Retinal pigment epithelial cell (primary cell): ENCODE results near the gene ZFPL1.

Experiments
- DNase-seq: peaks from one replicate; pipeline ENCODE4 v3.0.0-alpha.2; 2010; ENCODE audit warnings: low read depth
- H3K4me3 ChIP-seq: 2 replicates; pipeline ENCODE4 v1.5.1; 2011; ENCODE audit warnings: mild to moderate bottlenecking, low read length, control low read depth, moderate library complexity
- CTCF ChIP-seq: conservative IDR thresholded peaks from 2 replicates; pipeline ENCODE4 v1.5.1; 2011; ENCODE audit warnings: low read depth, low read length, control low read depth, inconsistent platforms

ZFPL1 gene

GRCh38 chr11:65083134-65083833 lies 738 bp upstream of the ZFPL1 start:
- H3K4me3 ChIP-seq, result peak overlapping the region; percentile 72
- no peak for DNase-seq
- no peak for TF ChIP-seq CTCF

- no peak for DNase-seq
- H3K4me3 ChIP-seq, result peak overlapping the region; percentile 72
- no peak for TF ChIP-seq CTCF
Observed at GRCh38 chr11:65084598-65085375, 765 bp downstream of the ZFPL1 start.

GRCh38 chr11:65085446-65085845 lies 1.4 kb downstream of the ZFPL1 start:
- H3K4me3 ChIP-seq, result no peak overlapping the region
- no peak for TF ChIP-seq CTCF
- no peak for DNase-seq

- no peak for TF ChIP-seq CTCF
- DNase-seq, result no peak
- no peak overlapping the region for H3K4me3 ChIP-seq
Observed at GRCh38 chr11:65086809-65087208, 2.8 kb downstream of the ZFPL1 start.

- no peak for DNase-seq
Observed at GRCh38 chr11:65087216-65087615, 3.2 kb downstream of the ZFPL1 start.

GRCh38 chr11:65087827-65088226 lies 3.8 kb downstream of the ZFPL1 start:
- no peak for TF ChIP-seq CTCF
- no peak overlapping the region for H3K4me3 ChIP-seq
- DNase-seq, result no peak

More at GRCh38 chr11:65087216-65087615, 3.2 kb downstream of the ZFPL1 start:
- H3K4me3 ChIP-seq, result no peak overlapping the region
- no peak for TF ChIP-seq CTCF

GRCh38 chr11:65089621-65090020 lies 5.6 kb downstream of the ZFPL1 start:
- no peak for DNase-seq
- no peak for TF ChIP-seq CTCF
- H3K4me3 ChIP-seq, result no peak overlapping the region
